ENCODE results near the gene SLC7A5. TPM values are rescaled to one million over a fixed set of nuclear protein-coding genes. Genes with fewer than 3 reads are reported as not detected.

Gene SLC7A5
- total and polyA plus RNA-seq, 2 of the 13 experiments (the other 11 are each of a cell fraction or from before 2014, with no cell fraction given): 79.6 to 155 TPM

GRCh38 chr16:87860553-87861299 lies 8.6 kb downstream of the SLC7A5 start (continued):
- TF ChIP-seq ZSCAN9 (CRISPR knock-in tag; IDR thresholded peaks at IDR 0.05; ENCODE audit: borderline replicate concordance): peak; percentile 55; the same call in 1 of the 2 replicates
- peak; percentile 64; the same call in 1 of the 2 replicates for TF ChIP-seq ZNF678 (CRISPR knock-in tag; IDR thresholded peaks at IDR 0.05)
- no peak; the same call in 1 of the 2 replicates for TF ChIP-seq CENPT (CRISPR knock-in tag; IDR thresholded peaks at IDR 0.05; ENCODE audit: low read depth)
- TF ChIP-seq SSRP1 (CRISPR knock-in tag; IDR thresholded peaks at IDR 0.05): no peak
- peak; percentile 70 for TF ChIP-seq RXRB (CRISPR knock-in tag; IDR thresholded peaks at IDR 0.05; ENCODE audit: borderline replicate concordance)
- no peak for TF ChIP-seq ZNF816 (CRISPR knock-in tag; IDR thresholded peaks at IDR 0.05; ENCODE audit: borderline replicate concordance)
- TF ChIP-seq TAF1 (CRISPR knock-in tag; IDR thresholded peaks at IDR 0.05): peak; percentile 52; the same call in 1 of the 2 replicates
- peak; percentile 40; the same call in 1 of the 2 replicates for TF ChIP-seq ZNF441 (CRISPR knock-in tag; IDR thresholded peaks at IDR 0.05; ENCODE audit: borderline replicate concordance)
- peak; percentile 28; the same call in 1 of the 2 replicates for TF ChIP-seq ZHX2 (IDR thresholded peaks at IDR 0.05; ENCODE audit: low read depth)
- no peak for TF ChIP-seq ZHX2 (CRISPR knock-in tag; IDR thresholded peaks at IDR 0.05; ENCODE audit: borderline replicate concordance)
- TF ChIP-seq HNRNPL (IDR thresholded peaks at IDR 0.05; ENCODE audit: low read depth, low read length): peak; percentile 88
- TF ChIP-seq MTA1 (CRISPR knock-in tag; IDR thresholded peaks at IDR 0.05; ENCODE audit: borderline replicate concordance): peak; percentile 58; the same call in 1 of the 2 replicates
- TF ChIP-seq BRD4 (CRISPR knock-in tag; IDR thresholded peaks at IDR 0.05): peak; percentile 22; the same call in 1 of the 2 replicates
- TF ChIP-seq POGK (CRISPR knock-in tag; conservative IDR thresholded peaks at IDR 0.05): peak; percentile 67; the same call in 1 of the 2 replicates
- 0 out of 2 replicates have a peak, but pooled peaks have one; percentile 29 for TF ChIP-seq KMT2B (CRISPR knock-in tag; IDR thresholded peaks at IDR 0.05)
- peak; percentile 55 for TF ChIP-seq HDAC1 (CRISPR knock-in tag; IDR thresholded peaks at IDR 0.05)
- TF ChIP-seq SMAD3 (CRISPR knock-in tag; IDR thresholded peaks at IDR 0.05): peak; percentile 53; the same call in 1 of the 2 replicates
- TF ChIP-seq HNRNPLL (IDR thresholded peaks at IDR 0.05; ENCODE audit: low read depth, low read length, poor library complexity, severe bottlenecking): peak; percentile 64
- TF ChIP-seq ZNF18 (CRISPR knock-in tag; IDR thresholded peaks at IDR 0.05; ENCODE audit: insufficient replicate concordance): no peak
- peak; percentile 16; the same call in 1 of the 2 replicates for TF ChIP-seq MYC (CRISPR knock-in tag; IDR thresholded peaks at IDR 0.05; ENCODE audit: borderline replicate concordance)
- TF ChIP-seq PHF21A (CRISPR knock-in tag; IDR thresholded peaks at IDR 0.05): peak; percentile 56
